H1 (cell line): ENCODE results near the gene PDXP. TPM values are rescaled to one million over a fixed set of nuclear protein-coding genes. Genes with fewer than 3 reads are reported as not detected.

ENCODE experiments used
- BCL11A ChIP-seq, 2 experiments: IDR thresholded peaks; one replicate each; pipeline ENCODE4 v1.6.1; 2011; ENCODE audit warnings: low read depth in 2 of 2, low read length in 2 of 2, mild to moderate bottlenecking in 2 of 2
- BRCA1 ChIP-seq: IDR thresholded peaks from 2 replicates; pipeline ENCODE4 v1.6.1; 2012; ENCODE audit warnings: low read depth, low read length, improper control_type of control experiment
- CBX8 ChIP-seq: fragments of 300-800, 300-1000 bp; sonication (generic); IDR thresholded peaks from 2 replicates; pipeline ENCODE4 v1.7.1; 2016; ENCODE audit warnings: low read depth, low read length, borderline replicate concordance
- CHD2 ChIP-seq: IDR thresholded peaks from 2 replicates; pipeline ENCODE4 v1.6.1; 2012; ENCODE audit warnings: low read length, improper control_type of control experiment
- CREB1 ChIP-seq: IDR thresholded peaks from 2 replicates; pipeline ENCODE4 v1.6.1; 2012; ENCODE audit warnings: inconsistent platforms
- EGR1 ChIP-seq: IDR thresholded peaks from 2 replicates; pipeline ENCODE4 v1.6.1; 2011; ENCODE audit warnings: low read depth, low read length, borderline replicate concordance
- GABPA ChIP-seq: IDR thresholded peaks from 2 replicates; pipeline ENCODE4 v1.6.1; 2011; ENCODE audit warnings: mild to moderate bottlenecking, low read length, moderate library complexity, borderline replicate concordance; ENCODE audit not compliant: insufficient read depth
- HDAC2 ChIP-seq, 2 experiments: fragments of 300-600 bp in 1 of 2; sonication (generic) in 1 of 2; IDR thresholded peaks; 2 replicates each; pipeline ENCODE4 v1.6.1; 2011 to 2012; ENCODE audit warnings: low read depth in 2 of 2, low read length in 2 of 2, mild to moderate bottlenecking in 2 of 2, moderate library complexity in 2 of 2, borderline replicate concordance in 1 of 2, inconsistent platforms in 1 of 2
- HDAC6 ChIP-seq: IDR thresholded peaks from one replicate; pipeline ENCODE4 v1.7.1; 2012; ENCODE audit warnings: low read depth, mild to moderate bottlenecking, inconsistent platforms, low read length, moderate library complexity
- JUN ChIP-seq: IDR thresholded peaks from 2 replicates; pipeline ENCODE4 v1.6.1; 2011; ENCODE audit warnings: low read depth, mild to moderate bottlenecking, improper control_type of control experiment, low read length
- KDM4A ChIP-seq: IDR thresholded peaks from one replicate; pipeline ENCODE4 v1.7.1; 2012; ENCODE audit warnings: low read depth, mild to moderate bottlenecking, moderate library complexity, low read length, inconsistent platforms; ENCODE audit not compliant: severe bottlenecking
- MAFK ChIP-seq: IDR thresholded peaks from 2 replicates; pipeline ENCODE4 v1.6.1; 2012; ENCODE audit warnings: low read depth, mild to moderate bottlenecking, improper control_type of control experiment, low read length
- NRF1 ChIP-seq: IDR thresholded peaks from 2 replicates; pipeline ENCODE4 v1.6.1; 2011; ENCODE audit warnings: mild to moderate bottlenecking, low read depth, low read length, improper control_type of control experiment
- RAD21 ChIP-seq, 2 experiments: IDR thresholded peaks in 1 of 2; conservative IDR thresholded peaks in 1 of 2; 2 replicates each; pipeline ENCODE4 v1.6.1; 2011; ENCODE audit warnings: low read depth in 2 of 2, low read length in 2 of 2, improper control_type of control experiment in 1 of 2, inconsistent platforms in 1 of 2, mild to moderate bottlenecking in 1 of 2, moderate library complexity in 1 of 2
- RBBP5 ChIP-seq: IDR thresholded peaks from 2 replicates; pipeline ENCODE4 v1.7.1; 2012; ENCODE audit warnings: low read depth, mild to moderate bottlenecking, inconsistent platforms, low read length, moderate library complexity, borderline replicate concordance
- RFX5 ChIP-seq: IDR thresholded peaks from 2 replicates; pipeline ENCODE4 v1.6.1; 2011; ENCODE audit warnings: low read depth, low read length, improper control_type of control experiment, borderline replicate concordance
- RXRA ChIP-seq: IDR thresholded peaks from 2 replicates; pipeline ENCODE4 v1.6.1; 2011; ENCODE audit warnings: low read depth, mild to moderate bottlenecking, low read length, moderate library complexity; ENCODE audit not compliant: insufficient read depth
- SAP30 ChIP-seq: fragments of 300-600 bp; sonication (generic); IDR thresholded peaks from 2 replicates; pipeline ENCODE4 v1.7.1; 2012; ENCODE audit warnings: low read length, moderate library complexity, mild to moderate bottlenecking, inconsistent platforms; ENCODE audit not compliant: insufficient read depth, insufficient replicate concordance
- SIRT6 ChIP-seq: IDR thresholded peaks from one replicate; pipeline ENCODE4 v1.7.1; 2012; ENCODE audit warnings: low read length, inconsistent platforms
- SP1 ChIP-seq: IDR thresholded peaks from 2 replicates; pipeline ENCODE4 v1.6.1; 2011; ENCODE audit warnings: low read depth, low read length
- SRF ChIP-seq: IDR thresholded peaks from 2 replicates; pipeline ENCODE4 v1.6.1; 2011; ENCODE audit warnings: mild to moderate bottlenecking, low read depth, low read length, moderate library complexity
- SUZ12 ChIP-seq: fragments of 200-600 bp; sonication (generic); IDR thresholded peaks from 2 replicates; pipeline ENCODE4 v1.6.1; 2012; ENCODE audit warnings: mild to moderate bottlenecking, inconsistent platforms, low read length, moderate library complexity, mixed read lengths
- TAF7 ChIP-seq: optimal IDR thresholded peaks from 2 replicates; pipeline ENCODE3; 2011; ENCODE audit warnings: low read depth, mild to moderate bottlenecking, inconsistent platforms, low read length, moderate library complexity, borderline replicate concordance
- TBP ChIP-seq: IDR thresholded peaks from 2 replicates; pipeline ENCODE4 v1.6.1; 2011; ENCODE audit warnings: low read depth, low read length, improper control_type of control experiment
- polyA plus RNA-seq, 7 experiments: library from polyadenylated mRNA; depleted of rRNA in 3 of 7; stranded (reverse) in 5 of 7; unstranded in 2 of 7; fragments of >200 nt in 5 of 7; fragments of 200-250 nt in 2 of 7; gene quantifications; 1 replicate in 5 of 7; 2 replicates in 1 of 7; 4 replicates in 1 of 7; pipeline versions ENCODE4 v1.2.1 to v1.2.3, GENCODE V29; 2011 to 2013; ENCODE audit warnings: missing spikeins in 2 of 7, mixed read lengths in 2 of 7
- total RNA-seq: library from RNA; stranded (reverse); fragmentation: NEBNext Ultra II Directional; extraction: Animal tissue kit (Norgen Biotek cat#: 25700); gene quantifications from 2 replicates; pipeline ENCODE4 v1.2.1, GENCODE V29; 2021

PDXP gene
- total and polyA plus RNA-seq, 2 of the 8 experiments (the other 6 are each of a cell fraction or from before 2014, with no cell fraction given), result 36.6 to 67.7 TPM

DNA sequence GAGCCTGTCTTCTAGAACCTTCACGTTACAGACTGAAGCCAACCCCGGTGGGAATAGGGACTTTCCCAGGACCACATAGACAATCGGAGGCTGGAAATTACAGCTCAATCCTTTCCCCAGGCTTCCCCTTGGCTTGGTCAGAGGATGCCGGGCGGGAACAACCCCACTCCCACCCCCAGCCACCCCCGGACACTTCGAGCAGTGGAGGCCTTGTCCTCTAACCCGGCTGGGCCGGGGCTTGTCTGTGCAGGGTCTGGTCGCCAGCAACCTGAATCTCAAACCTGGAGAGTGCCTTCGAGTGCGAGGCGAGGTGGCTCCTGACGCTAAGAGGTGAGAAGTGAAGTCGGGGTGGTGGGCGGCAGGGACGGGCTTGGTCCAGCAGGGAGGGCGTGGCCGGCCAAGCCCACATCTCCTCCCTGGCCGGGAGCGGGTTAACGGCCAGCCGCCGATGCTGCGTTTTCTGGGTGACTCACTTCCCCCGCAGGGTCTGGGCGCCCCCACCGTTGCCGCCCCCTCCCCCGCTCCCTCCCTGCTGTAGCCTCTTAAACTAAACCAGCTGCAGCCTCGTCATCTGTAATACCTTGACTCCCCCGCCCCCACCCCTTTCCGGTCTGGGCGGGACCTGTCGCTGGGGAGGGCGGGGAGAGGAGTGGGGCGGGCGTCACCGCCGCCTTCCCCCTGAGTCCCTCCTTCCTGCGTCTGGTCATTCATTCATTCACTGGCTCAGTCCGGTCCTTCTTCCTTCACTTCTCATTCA, 18.4 kb downstream of the PDXP start (continued):
- TF ChIP-seq CREB1 (peak; percentile 68; the same call in 1 of the 2 replicates), KDM4A (peak; percentile 39), BRCA1 (no peak), TBP (no peak), SUZ12 (no peak), GABPA (no peak), EGR1 (no peak; the same call in 1 of the 2 replicates), CBX8 (no peak), CHD2 (no peak), TAF7 (no peak), HDAC2 (IDR thresholded peaks at IDR 0.05; ENCODE audit: borderline replicate concordance in 1 of 2, low read depth in 2 of 2, low read length in 2 of 2) (0 out of 4 replicates have a peak, but pooled peaks of 1 of the 2 experiments have one; percentile 51), HDAC6 (no peak), SRF (no peak), BCL11A (IDR thresholded peaks at IDR 0.05; ENCODE audit: low read depth in 2 of 2, low read length in 2 of 2) (no peak), SP1 (peak; percentile 45; the same call in 1 of the 2 replicates), MAFK (no peak), RFX5 (no peak), RBBP5 (no peak; the same call in 1 of the 2 replicates), SIRT6 (no peak), RXRA (no peak), JUN (no peak), NRF1 (no peak), RAD21 (IDR thresholded peaks at IDR 0.05 in 1 of 2, conservative IDR thresholded peaks at IDR 0.05 in 1 of 2; ENCODE audit: low read depth in 2 of 2, low read length in 2 of 2) (no peak), SAP30 (no peak)
